Transverse colon (tissue), 4 donors: ENCODE data around the gene ANGEL2.

ENCODE experiments used
- POLR2A ChIP-seq: fragments of 450-650 bp; IDR thresholded peaks from one replicate; pipeline ENCODE4 v1.6.1; 2016; ENCODE audit warnings: antibody characterized with exemption, mild to moderate bottlenecking, moderate library complexity
- POLR2AphosphoS5 ChIP-seq, 3 donors: sonication (generic); formaldehyde crosslinking; IDR thresholded peaks; one replicate each; pipeline ENCODE4 v1.6.1; 2016; ENCODE audit warnings: antibody characterized with exemption in 3 of 3
- TF ChIP-seq, protein P1 (sequence below), 5 experiments: fragments of 200-600 bp in 3 of 5; fragments of 450-650 bp in 2 of 5; sonication (generic) in 3 of 5; IDR thresholded peaks; 1 replicate in 2 of 5; 2 replicates in 3 of 5; pipeline ENCODE4 v1.5.1; 2016 to 2017; ENCODE audit warnings: antibody characterized with exemption in 5 of 5, inconsistent platforms in 3 of 5, mild to moderate bottlenecking in 2 of 5, moderate library complexity in 1 of 5

DNA sequence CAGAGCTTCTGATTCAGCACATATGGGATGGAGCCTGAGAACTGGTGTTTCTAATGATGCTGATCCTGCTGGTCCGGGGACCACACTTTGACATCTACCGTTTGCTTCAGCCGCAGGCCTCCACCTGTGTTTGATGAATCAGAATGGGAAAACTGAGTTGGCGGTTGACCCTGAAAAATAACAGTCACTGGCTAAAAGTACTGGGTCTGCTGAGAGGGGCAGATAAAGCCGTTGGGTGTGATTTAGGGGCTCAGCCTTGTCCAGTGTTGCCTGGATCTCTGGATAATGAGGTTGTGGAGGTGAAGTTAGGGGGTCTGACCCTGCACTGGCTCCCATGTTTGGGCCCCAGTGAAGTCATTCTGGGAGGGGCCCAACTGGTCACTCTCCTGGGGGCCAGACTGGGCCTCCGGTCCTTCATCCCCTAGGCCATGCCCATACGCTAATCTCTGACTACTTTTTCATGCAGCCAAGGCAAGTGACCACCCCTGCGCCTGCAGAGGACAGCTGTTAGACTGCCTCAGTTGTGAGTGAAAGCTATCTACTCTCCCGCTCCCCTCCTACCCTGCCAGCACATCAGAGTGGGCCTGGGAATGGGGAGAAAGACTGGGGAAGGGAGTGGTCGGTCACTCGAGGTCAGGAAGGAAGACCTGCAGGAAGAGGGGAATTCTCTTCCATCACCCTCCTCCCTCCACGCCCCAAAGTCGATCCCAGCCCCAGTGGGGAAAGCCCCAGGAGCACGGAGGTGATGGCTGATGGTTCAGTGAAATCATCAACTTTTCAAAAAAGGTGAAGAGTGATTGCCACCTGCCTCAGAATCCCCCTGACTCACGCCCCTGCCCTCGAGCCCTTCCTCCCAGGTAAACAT, 37.7 kb downstream of the ANGEL2 start:
- TF ChIP-seq POLR2A (no peak), POLR2AphosphoS5 (IDR thresholded peaks at IDR 0.05) (no peak)
- TF ChIP-seq, protein P1, sequence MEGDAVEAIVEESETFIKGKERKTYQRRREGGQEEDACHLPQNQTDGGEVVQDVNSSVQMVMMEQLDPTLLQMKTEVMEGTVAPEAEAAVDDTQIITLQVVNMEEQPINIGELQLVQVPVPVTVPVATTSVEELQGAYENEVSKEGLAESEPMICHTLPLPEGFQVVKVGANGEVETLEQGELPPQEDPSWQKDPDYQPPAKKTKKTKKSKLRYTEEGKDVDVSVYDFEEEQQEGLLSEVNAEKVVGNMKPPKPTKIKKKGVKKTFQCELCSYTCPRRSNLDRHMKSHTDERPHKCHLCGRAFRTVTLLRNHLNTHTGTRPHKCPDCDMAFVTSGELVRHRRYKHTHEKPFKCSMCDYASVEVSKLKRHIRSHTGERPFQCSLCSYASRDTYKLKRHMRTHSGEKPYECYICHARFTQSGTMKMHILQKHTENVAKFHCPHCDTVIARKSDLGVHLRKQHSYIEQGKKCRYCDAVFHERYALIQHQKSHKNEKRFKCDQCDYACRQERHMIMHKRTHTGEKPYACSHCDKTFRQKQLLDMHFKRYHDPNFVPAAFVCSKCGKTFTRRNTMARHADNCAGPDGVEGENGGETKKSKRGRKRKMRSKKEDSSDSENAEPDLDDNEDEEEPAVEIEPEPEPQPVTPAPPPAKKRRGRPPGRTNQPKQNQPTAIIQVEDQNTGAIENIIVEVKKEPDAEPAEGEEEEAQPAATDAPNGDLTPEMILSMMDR (IDR thresholded peaks at IDR 0.05): no peak
